DOHH2 (cell line): ENCODE data around the gene ZFP92.
"Not testable (repeated sequence)": the region's sequence is repeated elsewhere in the genome, so short reads cannot be mapped to it uniquely, and the experiment has no call there.

Experiments used
- CTCF ChIP-seq: fragments of 200-600 bp; sonication (generic); IDR thresholded peaks from one replicate; pipeline ENCODE4 v1.5.1; 2014; ENCODE audit warnings: antibody characterized with exemption, mild to moderate bottlenecking, low read depth, low read length; ENCODE audit not compliant: poor library complexity, severe bottlenecking
- EZH2phosphoT487 ChIP-seq: fragments of 200-600 bp; sonication (generic); IDR thresholded peaks from 2 replicates; pipeline ENCODE4 v1.6.1; 2017; ENCODE audit warnings: borderline replicate concordance, mild to moderate bottlenecking, antibody characterized with exemption, low read length, moderate library complexity, mixed read lengths

GRCh38 chrX:153389460-153389768 lies 21.9 kb upstream of the ZFP92 start:
- not testable (repeated sequence) for TF ChIP-seq CTCF, EZH2phosphoT487
